K562 (cell line): ENCODE data around the gene VPS11. TPM values are rescaled to one million over a fixed set of nuclear protein-coding genes. Genes with fewer than 3 reads are reported as not detected.
A peak's percentile ranks its signal among the peaks of the same experiment; 100 is the strongest.

Source experiments
- ARHGAP35 ChIP-seq: fragments of 450-650 bp; IDR thresholded peaks from 2 replicates; pipeline ENCODE4 v1.6.1; 2018; ENCODE audit not compliant: partially characterized antibody
- ATF1 ChIP-seq, 2 experiments: fragments of 450-650 bp in 1 of 2; IDR thresholded peaks; 2 replicates each; pipeline ENCODE4 v1.6.1; 2016; ENCODE audit warnings: missing compliant biosample characterization in 1 of 2, missing genetic modification characterization in 1 of 2
- CBFA2T2 ChIP-seq: fragments of 450-650 bp; conservative IDR thresholded peaks from 2 replicates; pipeline ENCODE4 v1.6.1; 2017; ENCODE audit warnings: mild to moderate bottlenecking
- CBFA2T3 ChIP-seq: fragments of 450-650 bp; IDR thresholded peaks from 2 replicates; pipeline ENCODE4 v1.6.1; 2017
- EGR1 ChIP-seq: fragments of 450-650 bp; conservative IDR thresholded peaks from 2 replicates; pipeline ENCODE4 v1.6.1; 2017; ENCODE audit warnings: mild to moderate bottlenecking
- HNRNPH1 ChIP-seq: fragments of 200-400 bp; formaldehyde crosslinking; optimal IDR thresholded peaks from 2 replicates; pipeline ENCODE3; 2017; ENCODE audit warnings: low read depth, mild to moderate bottlenecking, low read length, moderate library complexity
- PPARD ChIP-seq: fragments of 250-450 bp; sonication (Bioruptor Pico); IDR thresholded peaks from 2 replicates; pipeline ENCODE4 v1.8.0; 2022; ENCODE audit warnings: inconsistent platforms, mild to moderate bottlenecking, moderate library complexity
- RB1 ChIP-seq: fragments of 450-650 bp; IDR thresholded peaks from 2 replicates; pipeline ENCODE4 v1.6.1; 2017; ENCODE audit warnings: low read depth, mild to moderate bottlenecking
- RNF2 ChIP-seq: sonication (generic); IDR thresholded peaks from 2 replicates; pipeline ENCODE4 v1.6.1; 2016
- SIN3B ChIP-seq: fragments of 450-650 bp; IDR thresholded peaks from 2 replicates; pipeline ENCODE4 v1.6.1; 2017; ENCODE audit warnings: low read depth, mild to moderate bottlenecking, moderate library complexity
- TAF1 ChIP-seq: IDR thresholded peaks from 2 replicates; pipeline ENCODE4 v1.6.1; 2011; ENCODE audit warnings: mild to moderate bottlenecking, low read length, moderate library complexity; ENCODE audit not compliant: insufficient read depth, control insufficient read depth, severe bottlenecking; ENCODE audit errors: extremely low read depth
- ZNF12 ChIP-seq: sonication (generic); formaldehyde crosslinking; IDR thresholded peaks from 2 replicates; pipeline ENCODE4 v1.4.0; 2020; ENCODE audit warnings: mild to moderate bottlenecking, missing genetic modification reagents
- ZNF695 ChIP-seq: fragments of 450-650 bp; formaldehyde crosslinking; IDR thresholded peaks from 2 replicates; pipeline ENCODE4 v1.4.0; 2020; ENCODE audit warnings: mild to moderate bottlenecking, moderate library complexity
- polyA plus RNA-seq, 8 experiments: library from polyadenylated mRNA; depleted of rRNA in 4 of 8; stranded (reverse) in 5 of 8; unstranded in 3 of 8; fragments of >200 nt; fragmentation: Nextera tagmentation in 2 of 8; fragmentation: Illumina TruSeq in 1 of 8; extraction: Ambion mirVana in 2 of 8; extraction: Trizol in 1 of 8; gene quantifications; 2 replicates each; pipeline versions ENCODE4 v1.2.1 to v1.2.3, GENCODE V29; 2011 to 2014; ENCODE audit warnings: inconsistent platforms in 1 of 8, missing spikeins in 1 of 8
- total RNA-seq, 7 experiments: library from RNA; depleted of rRNA in 6 of 7; stranded (reverse); fragments of >200 nt in 6 of 7; fragmentation: Illumina TruSeq in 2 of 7; extraction: Trizol in 2 of 7; gene quantifications; 2 replicates each; pipeline versions ENCODE4 v1.2.1 to v1.2.3, GENCODE V29; 2011 to 2021; ENCODE audit warnings: low replicate concordance in 1 of 7
- TF ChIP-seq, protein P1 (sequence below): sonication (generic); formaldehyde crosslinking; IDR thresholded peaks from 2 replicates; pipeline ENCODE4 v1.8.1; 2022; ENCODE audit warnings: missing genetic modification reagents
- TF ChIP-seq, protein P2 (sequence below): fragments of 250-450 bp; sonication (Bioruptor Pico); IDR thresholded peaks from 2 replicates; pipeline ENCODE4 v1.8.0; 2022; ENCODE audit warnings: moderate library complexity, mild to moderate bottlenecking, inconsistent platforms
- TF ChIP-seq, protein P3 (sequence below): fragments of 450-650 bp; formaldehyde crosslinking; IDR thresholded peaks from 2 replicates; pipeline ENCODE4 v1.4.0; 2020; ENCODE audit warnings: mild to moderate bottlenecking, moderate library complexity
- TF ChIP-seq, protein P4 (sequence below): IDR thresholded peaks from 2 replicates; pipeline ENCODE4 v1.6.1; 2011; ENCODE audit warnings: borderline replicate concordance, low read depth, mild to moderate bottlenecking, moderate library complexity, low read length; ENCODE audit not compliant: insufficient read depth, poor library complexity, severe bottlenecking
- TF ChIP-seq, protein P5 (sequence below): sonication (generic); formaldehyde crosslinking; IDR thresholded peaks from 2 replicates; pipeline ENCODE4 v1.8.1; 2023; ENCODE audit warnings: missing genetic modification reagents, mild to moderate bottlenecking, borderline replicate concordance
- TF ChIP-seq, protein P6 (sequence below): fragments of 250-450 bp; sonication (Bioruptor Pico); IDR thresholded peaks from 2 replicates; pipeline ENCODE4 v1.9.0; 2021; ENCODE audit warnings: mild to moderate bottlenecking

VPS11 gene
- total and polyA plus RNA-seq, 9 of the 15 experiments (the other 6 are each of a cell fraction or from before 2014, with no cell fraction given) = 14.1 to 35.5 (median 27.5) TPM

DNA sequence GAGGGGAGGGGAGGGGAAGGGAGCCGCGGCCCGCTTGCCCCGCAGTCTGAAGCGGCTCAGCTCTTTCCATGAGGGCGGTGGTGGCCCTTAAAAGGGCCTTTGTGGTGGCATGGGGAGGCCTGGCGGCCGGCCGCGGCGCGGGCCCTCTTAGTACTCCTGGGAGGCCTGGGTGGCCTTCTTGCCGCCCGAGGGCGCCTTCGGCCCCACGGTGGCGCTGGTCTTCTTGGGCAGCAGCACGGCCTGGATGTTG is 27.1 kb downstream of the VPS11 start (continued):
- TF ChIP-seq, protein P1, sequence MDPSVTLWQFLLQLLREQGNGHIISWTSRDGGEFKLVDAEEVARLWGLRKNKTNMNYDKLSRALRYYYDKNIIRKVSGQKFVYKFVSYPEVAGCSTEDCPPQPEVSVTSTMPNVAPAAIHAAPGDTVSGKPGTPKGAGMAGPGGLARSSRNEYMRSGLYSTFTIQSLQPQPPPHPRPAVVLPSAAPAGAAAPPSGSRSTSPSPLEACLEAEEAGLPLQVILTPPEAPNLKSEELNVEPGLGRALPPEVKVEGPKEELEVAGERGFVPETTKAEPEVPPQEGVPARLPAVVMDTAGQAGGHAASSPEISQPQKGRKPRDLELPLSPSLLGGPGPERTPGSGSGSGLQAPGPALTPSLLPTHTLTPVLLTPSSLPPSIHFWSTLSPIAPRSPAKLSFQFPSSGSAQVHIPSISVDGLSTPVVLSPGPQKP = no peak
- TF ChIP-seq CBFA2T3 (no peak), EGR1 (no peak), ZNF12 (CRISPR knock-in tag) (no peak), TAF1 (no peak), SIN3B (no peak), HNRNPH1 (peak; percentile 32), RB1 (no peak), PPARD (CRISPR knock-in tag) (no peak), CBFA2T2 (no peak), RNF2 (no peak), ARHGAP35 (no peak), ATF1 (CRISPR knock-in tag; IDR thresholded peaks at IDR 0.05) (no peak), ATF1 (tag; IDR thresholded peaks at IDR 0.05) (no peak), ZNF695 (CRISPR knock-in tag) (no peak)
- TF ChIP-seq, protein P2, sequence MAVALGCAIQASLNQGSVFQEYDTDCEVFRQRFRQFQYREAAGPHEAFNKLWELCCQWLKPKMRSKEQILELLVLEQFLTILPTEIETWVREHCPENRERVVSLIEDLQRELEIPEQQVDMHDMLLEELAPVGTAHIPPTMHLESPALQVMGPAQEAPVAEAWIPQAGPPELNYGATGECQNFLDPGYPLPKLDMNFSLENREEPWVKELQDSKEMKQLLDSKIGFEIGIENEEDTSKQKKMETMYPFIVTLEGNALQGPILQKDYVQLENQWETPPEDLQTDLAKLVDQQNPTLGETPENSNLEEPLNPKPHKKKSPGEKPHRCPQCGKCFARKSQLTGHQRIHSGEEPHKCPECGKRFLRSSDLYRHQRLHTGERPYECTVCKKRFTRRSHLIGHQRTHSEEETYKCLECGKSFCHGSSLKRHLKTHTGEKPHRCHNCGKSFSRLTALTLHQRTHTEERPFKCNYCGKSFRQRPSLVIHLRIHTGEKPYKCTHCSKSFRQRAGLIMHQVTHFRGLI = no peak
- TF ChIP-seq, protein P3, sequence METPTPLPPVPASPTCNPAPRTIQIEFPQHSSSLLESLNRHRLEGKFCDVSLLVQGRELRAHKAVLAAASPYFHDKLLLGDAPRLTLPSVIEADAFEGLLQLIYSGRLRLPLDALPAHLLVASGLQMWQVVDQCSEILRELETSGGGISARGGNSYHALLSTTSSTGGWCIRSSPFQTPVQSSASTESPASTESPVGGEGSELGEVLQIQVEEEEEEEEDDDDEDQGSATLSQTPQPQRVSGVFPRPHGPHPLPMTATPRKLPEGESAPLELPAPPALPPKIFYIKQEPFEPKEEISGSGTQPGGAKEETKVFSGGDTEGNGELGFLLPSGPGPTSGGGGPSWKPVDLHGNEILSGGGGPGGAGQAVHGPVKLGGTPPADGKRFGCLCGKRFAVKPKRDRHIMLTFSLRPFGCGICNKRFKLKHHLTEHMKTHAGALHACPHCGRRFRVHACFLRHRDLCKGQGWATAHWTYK (CRISPR knock-in tag) = no peak
- TF ChIP-seq, protein P4, sequence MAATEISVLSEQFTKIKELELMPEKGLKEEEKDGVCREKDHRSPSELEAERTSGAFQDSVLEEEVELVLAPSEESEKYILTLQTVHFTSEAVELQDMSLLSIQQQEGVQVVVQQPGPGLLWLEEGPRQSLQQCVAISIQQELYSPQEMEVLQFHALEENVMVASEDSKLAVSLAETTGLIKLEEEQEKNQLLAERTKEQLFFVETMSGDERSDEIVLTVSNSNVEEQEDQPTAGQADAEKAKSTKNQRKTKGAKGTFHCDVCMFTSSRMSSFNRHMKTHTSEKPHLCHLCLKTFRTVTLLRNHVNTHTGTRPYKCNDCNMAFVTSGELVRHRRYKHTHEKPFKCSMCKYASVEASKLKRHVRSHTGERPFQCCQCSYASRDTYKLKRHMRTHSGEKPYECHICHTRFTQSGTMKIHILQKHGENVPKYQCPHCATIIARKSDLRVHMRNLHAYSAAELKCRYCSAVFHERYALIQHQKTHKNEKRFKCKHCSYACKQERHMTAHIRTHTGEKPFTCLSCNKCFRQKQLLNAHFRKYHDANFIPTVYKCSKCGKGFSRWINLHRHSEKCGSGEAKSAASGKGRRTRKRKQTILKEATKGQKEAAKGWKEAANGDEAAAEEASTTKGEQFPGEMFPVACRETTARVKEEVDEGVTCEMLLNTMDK = peak; percentile 92
- TF ChIP-seq, protein P5, sequence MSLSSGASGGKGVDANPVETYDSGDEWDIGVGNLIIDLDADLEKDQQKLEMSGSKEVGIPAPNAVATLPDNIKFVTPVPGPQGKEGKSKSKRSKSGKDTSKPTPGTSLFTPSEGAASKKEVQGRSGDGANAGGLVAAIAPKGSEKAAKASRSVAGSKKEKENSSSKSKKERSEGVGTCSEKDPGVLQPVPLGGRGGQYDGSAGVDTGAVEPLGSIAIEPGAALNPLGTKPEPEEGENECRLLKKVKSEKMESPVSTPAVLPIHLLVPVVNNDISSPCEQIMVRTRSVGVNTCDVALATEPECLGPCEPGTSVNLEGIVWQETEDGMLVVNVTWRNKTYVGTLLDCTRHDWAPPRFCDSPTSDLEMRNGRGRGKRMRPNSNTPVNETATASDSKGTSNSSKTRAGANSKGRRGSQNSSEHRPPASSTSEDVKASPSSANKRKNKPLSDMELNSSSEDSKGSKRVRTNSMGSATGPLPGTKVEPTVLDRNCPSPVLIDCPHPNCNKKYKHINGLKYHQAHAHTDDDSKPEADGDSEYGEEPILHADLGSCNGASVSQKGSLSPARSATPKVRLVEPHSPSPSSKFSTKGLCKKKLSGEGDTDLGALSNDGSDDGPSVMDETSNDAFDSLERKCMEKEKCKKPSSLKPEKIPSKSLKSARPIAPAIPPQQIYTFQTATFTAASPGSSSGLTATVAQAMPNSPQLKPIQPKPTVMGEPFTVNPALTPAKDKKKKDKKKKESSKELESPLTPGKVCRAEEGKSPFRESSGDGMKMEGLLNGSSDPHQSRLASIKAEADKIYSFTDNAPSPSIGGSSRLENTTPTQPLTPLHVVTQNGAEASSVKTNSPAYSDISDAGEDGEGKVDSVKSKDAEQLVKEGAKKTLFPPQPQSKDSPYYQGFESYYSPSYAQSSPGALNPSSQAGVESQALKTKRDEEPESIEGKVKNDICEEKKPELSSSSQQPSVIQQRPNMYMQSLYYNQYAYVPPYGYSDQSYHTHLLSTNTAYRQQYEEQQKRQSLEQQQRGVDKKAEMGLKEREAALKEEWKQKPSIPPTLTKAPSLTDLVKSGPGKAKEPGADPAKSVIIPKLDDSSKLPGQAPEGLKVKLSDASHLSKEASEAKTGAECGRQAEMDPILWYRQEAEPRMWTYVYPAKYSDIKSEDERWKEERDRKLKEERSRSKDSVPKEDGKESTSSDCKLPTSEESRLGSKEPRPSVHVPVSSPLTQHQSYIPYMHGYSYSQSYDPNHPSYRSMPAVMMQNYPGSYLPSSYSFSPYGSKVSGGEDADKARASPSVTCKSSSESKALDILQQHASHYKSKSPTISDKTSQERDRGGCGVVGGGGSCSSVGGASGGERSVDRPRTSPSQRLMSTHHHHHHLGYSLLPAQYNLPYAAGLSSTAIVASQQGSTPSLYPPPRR (CRISPR knock-in tag) = no peak
- TF ChIP-seq, protein P6, sequence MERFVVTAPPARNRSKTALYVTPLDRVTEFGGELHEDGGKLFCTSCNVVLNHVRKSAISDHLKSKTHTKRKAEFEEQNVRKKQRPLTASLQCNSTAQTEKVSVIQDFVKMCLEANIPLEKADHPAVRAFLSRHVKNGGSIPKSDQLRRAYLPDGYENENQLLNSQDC = no peak
